ENCODE measurements around the gene FRRS1.

FRRS1 gene

DNA sequence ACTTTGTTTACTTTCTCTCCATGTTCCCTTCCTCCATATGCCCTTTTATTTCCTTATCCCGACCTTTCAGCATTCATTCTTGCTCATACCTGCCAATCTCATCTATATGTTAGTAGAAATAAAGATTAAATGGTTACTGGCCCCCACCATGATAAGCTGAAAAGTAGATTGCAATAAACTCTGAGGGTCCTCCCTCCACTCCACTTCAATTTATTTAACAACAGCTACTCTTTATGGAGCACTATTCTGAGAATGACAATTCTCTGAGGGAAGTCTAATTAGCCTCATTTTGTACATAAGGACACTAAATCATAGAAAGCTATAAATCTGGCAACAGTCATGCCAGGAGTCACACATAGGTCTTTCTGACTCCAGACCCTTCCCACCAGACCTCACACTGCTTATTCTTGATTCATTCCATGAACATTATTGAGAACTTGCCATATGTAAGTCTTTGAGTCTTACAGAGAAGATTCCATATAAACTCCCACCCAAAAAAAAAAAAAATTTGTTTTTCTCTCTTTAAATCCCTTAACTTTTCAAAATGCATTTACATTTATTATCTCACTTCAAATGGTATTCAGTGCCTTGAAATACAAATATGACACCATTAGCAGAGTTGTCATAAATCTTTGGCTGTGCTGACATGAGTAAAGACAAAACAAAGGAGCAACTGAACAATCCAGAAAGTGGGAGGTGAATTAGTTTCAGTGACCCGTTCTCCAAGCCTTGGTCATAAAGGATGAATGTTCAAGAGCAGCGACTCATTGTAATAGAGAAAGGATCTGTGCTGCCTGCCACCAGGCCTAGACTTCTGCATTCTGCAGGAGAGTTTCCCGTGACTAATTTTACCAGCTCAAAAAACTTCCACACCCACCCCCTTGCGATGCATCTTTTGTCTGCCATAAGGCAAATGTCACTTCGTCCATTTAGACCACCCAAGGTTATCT is 92.0 kb downstream of the FRRS1 start:
- no peak for DNase-seq

DNA sequence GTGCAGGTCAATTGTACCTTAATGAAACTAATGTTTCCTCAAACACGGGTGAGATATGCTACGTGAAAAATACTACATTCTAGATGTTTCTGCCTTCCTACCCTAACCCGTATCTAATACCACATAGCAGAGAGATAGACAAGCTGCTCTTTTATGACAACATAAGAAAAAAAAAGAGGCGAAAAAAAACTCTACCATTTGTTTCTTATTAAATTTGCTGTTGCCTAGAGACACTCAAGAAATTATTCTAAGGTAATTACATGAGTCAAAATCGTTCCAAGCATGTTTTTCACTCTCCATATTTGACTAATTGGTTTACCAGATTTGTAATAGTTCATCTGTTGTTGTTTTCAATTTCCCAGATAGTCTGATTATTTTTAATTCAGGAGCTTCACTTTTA is 93.1 kb downstream of the FRRS1 start:
- no peak for DNase-seq

DNA sequence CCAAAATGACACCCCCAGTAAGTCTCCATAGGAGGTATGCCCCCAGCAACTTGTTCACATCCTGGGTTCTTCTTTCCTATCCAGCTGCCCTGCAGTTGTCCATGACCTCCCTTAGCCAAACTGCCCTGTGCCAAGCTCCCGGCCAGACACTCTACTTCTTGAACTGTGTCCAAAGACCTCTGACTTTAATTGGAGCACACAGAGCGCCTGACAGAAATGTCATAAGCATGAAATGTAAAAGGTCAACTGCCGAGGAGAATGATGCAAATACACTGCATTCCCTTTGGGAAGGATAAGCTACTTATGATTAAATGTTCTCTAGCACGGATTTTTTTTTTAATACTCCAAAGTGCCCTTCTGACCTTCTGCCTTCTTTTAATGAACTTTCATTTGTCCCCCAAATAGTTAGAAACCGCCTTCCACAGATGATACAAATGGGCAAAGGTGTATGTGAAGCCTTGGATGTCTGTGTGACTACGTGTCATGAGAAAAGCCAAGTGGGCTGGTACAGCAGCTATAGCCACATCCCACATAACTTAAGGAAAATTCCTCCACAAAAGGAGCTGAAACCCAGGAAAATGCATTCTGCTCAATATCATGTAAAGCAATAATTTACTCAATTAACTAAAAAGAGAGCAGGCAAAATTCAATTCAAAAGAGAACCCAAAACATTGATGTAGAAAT is 93.8 kb downstream of the FRRS1 start:
- DNase-seq = no peak

DNA sequence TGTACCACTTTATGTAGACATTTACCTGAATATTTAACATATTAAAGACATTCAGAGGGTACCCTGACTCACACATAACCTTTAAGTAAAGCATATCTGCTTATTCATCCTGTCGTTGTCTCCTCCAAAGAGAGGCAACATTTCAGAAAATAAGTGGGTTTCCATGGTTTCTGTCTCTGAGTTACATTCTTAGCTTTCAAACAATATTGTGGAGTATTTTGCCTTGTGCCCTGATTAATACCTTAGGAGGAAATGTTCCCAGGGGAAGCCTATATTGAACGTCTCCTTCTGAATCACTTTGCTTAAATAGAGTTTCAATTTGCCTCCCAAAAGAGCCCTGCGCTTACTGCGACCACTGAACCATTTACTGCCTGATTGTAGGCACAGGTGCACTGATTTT is 94.4 kb downstream of the FRRS1 start:
- DNase-seq = no peak

DNA sequence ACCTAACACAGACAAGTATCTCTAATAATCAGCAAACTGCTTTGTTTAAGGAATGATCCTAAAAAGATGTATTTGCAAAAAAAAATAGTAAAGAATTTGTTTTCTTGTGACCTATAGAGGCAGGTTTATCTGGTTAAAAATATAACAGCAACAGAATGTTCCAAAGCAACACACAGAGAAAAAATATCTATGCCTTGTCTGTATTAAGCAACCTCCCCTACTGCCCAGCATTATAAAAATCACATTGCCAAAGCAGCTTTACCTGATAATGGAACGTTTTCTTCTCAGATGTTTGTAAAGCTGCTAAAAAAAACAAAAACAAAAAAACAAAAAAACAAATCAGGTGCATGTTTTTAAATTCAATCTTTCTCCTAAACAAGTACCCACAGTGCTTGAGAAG is 95.9 kb downstream of the FRRS1 start:
- DNase-seq = no peak

DNA sequence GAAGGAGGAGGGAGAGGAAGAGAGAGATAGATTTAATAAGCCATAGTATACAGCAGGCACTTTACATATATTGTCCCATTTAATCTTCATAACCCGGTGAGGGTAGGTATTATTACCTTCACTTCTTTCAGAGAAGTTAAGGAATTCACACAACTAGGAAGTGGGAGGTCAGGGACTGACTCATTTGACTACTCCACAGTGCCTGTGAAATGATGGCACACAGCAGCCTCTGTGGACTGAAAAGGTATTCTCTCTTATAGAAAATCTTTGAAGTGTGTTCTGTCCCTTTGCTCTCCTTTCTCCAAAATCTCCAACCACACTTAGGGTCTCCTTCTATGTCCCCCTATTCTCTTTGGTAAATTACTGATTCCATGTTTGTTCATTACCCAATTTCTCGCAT is 96.6 kb downstream of the FRRS1 start:
- DNase-seq = no peak

DNA sequence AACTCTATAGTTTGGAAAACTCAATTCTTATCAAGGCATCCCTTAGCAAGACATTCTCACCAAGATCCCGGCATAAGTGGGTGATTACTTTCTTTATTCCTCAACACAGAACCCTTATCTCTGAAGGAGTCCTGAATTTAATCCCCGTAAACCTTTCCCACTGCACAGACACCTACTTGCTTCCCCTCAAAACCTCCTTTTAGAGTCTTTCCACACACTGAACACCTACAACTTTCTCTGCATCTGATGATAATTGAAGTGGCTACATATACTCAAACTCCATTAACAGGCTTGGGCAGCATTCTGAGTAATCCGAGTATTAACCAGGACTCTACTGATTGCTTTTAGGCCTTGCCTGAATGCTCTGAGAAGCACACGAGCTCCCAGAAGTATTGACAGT is 97.1 kb downstream of the FRRS1 start:
- DNase-seq = no peak

DNA sequence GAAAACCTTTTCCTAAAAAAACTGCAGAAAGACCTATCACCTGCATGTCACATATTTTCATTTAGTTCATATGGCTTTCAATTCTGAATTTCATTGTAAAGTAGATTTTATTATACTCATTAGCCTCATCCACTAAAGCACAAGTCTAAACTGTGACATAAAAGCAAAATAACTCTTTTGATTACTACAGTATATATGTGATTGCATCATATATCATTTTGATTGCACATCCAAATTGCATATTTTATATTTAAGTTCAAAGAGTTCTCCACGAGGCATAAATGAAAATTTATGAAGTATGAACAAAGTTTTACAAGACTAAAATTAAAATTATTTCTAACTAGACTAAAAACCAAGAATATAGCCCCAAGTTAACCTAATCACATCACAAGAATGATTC is 101.2 kb downstream of the FRRS1 start:
- no peak for DNase-seq

DNA sequence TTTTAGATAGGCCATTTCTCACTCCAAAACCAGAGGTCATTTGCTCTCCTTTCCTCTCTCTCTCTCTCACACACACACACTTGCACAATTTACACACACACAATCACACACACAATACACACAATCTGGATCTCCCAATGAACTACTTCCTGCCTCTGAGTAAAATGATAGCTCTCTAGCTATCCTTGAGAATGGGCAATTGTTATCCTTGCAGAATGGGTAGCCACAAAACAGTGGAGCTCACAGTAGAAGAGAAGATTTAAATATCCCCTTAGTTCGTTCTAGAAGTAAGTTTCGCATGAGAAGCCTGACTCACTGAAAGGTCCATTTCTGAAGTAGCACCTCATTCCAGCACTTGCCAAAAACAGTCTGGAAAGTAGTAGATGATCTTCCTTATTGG is 102.9 kb downstream of the FRRS1 start:
- no peak for DNase-seq

DNA sequence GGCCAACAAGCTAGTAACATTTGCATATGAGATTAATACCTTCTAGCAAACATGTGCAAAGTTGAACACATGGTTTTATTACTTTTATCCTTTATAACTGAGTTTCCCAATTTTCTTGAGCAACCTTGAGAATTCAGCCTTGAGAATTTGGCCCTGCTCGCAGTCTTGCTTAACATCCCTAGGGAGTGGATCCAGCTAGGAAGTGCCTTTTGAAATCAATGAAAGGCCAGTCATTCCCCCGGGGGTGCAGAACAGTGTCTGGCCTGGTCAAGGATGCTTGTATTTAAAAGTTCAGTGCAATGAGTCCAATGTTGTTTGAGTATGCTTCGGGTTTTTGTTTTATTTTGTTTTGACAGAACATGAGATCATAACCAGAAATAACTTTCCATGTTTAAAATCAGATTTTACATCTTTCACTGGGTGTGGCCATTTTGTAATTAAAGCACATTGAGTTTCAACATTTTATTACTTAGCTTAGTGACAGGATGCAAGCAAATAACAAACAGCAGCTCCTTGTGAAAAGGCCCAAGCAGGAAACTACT is 103.8 kb downstream of the FRRS1 start:
- DNase-seq = no peak

DNA sequence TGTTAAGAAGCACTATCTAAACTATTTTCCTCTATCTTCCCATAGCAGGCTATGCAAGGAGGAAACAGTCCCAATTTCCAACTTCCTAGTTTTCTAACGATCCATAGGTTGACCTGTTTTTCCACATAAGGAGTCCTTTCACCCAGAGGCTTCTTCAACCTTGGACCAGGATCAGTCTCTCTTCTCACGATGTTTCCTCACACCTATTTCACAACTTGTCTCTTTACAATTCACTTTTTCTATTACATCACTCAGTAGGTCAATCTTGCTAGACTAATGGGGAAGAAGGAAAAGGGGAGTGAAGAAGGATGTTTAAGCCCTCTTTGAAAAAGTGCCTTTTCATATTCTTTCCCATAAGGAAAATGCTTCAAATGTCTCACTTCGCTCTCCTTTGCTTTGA is 104.7 kb downstream of the FRRS1 start:
- no peak for DNase-seq

DNA sequence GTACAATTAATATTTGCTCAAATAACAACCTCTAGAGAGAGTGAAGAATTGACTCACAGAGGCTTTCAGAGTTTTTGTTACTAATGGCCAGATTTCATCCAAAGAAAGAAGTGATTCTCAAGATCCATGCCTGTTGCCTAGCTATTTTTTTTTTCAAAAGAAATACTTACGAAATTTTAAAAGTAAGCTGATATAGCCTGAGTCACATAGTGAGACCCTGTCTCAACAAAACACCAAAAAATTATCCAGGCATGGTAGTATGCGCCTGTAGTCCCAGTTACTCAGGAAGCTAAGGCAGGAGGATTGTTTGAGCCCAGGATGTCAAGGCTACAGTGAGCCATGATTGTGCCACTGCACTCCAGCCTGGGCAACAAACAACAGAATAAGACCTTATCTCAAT is 105.9 kb downstream of the FRRS1 start:
- no peak for DNase-seq

DNA sequence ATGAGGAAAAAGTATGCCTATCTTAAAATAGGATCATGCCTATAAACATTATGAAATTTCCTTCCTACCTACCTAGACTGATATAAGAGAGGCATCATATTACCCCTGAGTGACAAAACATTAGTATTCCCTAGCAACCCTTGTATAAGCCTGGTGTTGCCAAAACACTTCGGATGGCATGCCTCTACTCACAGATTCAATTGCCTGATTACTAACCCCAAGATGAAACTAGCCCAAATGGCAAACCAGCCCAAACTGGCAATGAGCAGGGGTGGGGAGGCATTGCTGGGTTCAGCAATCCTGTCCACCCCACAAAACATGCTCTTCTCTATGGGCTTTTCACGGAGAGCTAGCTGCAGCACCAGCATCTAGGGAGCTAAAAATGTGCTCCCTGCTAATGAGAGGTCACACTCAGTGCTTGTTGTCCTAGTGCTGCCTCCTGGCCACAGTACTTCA is 106.7 kb downstream of the FRRS1 start:
- DNase-seq = peak; percentile 14

All from OCI-M1 (cell line).